Bone marrow (tissue), 2 donors: ENCODE data around the gene WDR7.

Experiments used
- DNase-seq, 2 donors: peaks; one replicate each; lab custom pipeline; 2025; lab: John Stamatoyannopoulos, UW

The WDR7 gene

DNA sequence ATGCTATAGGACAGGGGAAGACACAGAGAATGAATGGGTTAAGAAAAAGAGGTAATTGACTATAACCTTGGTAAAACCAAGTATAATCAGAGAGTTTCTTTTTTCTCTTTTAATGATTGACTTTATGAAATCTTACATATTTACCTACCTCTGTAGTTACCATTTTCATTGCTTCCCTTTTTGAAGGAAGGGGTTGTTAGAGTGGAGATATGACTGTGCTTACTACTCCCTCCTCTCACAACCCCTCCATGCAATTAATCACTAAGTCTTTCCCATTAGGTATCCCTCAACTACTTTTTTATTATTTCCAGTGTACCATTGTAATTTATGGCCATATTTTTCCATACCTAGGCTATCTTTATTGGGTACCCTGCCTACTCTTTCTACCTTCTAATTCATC lies 71.4 kb downstream of the WDR7 start:
- DNase-seq, result no peak

DNA sequence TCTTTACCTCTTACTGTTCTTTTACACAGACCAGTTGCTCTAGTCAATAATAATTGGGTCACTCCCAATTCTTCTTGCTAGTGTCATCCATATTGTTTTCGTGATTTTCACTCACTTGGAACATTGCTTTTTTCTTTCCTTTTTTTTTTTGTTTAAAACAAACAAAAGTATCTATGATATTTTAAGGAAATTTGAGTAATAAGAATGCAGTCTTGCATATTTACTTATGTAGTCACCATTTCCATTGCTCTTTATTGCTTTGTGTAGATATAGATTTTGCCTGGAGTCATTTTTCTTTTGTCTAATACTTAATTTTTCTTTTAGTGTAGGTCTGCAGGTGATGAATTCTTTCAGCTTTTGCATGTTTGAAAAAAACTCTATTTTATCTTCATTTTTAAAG lies 71.9 kb downstream of the WDR7 start:
- DNase-seq, result no peak

- no peak for DNase-seq
Measured at GRCh38 chr18:56723706-56724105, 72.5 kb downstream of the WDR7 start.

- DNase-seq, result no peak
Measured at GRCh38 chr18:56726906-56727305, 75.7 kb downstream of the WDR7 start.

DNA sequence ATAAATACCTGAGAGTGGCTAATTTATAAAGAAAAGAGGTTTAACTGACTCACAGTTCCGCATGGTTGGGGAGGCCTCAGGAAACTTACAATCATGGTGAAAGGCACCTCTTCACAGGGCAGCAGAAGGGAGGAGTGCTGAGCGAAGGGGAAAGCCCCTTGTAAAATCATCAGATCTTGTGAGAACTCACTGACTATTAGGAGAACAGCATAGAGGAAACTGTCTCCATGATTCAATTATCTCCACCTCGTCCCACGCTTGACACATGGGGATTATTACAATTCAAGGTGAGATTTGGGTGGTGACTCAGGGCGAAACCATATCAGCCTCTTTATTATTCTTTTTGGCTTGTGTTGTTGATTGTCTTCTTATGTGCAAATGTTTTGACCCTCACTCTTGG lies 76.2 kb downstream of the WDR7 start:
- DNase-seq, result no peak

GRCh38 chr18:56728741-56729140 lies 77.6 kb downstream of the WDR7 start:
- DNase-seq, result no peak

DNA sequence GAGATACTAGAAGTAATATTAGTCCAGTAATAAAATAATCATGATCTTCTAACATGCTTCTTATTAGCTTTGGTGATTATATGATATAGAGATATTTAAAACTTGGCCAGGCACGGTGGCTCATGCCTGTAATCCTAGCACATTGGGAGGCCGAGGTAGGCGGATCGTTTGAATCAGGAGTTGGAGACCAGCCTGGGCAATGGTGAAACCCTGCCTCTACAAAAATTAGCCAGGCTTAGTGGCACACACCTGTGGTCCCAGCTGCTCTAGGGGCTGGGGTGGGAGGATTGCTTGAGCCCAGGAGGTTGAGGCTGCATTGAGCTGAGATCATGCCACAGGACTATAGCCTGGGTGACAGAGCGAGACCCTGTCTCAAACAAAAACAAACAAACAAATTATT lies 87.0 kb downstream of the WDR7 start:
- DNase-seq, result no peak

DNA sequence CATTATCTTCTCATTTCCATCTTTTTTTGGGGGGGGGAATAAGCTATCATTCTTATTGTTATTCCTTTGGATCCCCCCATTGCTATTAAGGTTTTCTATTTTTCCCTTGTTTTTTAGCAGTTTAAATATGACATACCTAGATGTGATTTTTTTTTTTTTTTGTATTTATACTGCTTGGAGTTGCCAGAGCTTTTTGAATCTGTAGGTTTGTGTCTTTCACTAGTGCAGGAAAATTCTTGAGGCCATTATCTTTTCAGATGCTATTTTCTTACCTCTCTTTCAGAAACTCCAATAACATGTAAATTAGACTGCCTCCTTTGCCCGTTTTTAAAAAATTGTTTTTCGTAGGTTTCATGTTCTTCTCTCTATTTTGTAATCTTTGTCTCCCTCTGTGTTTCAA lies 88.6 kb downstream of the WDR7 start:
- no peak for DNase-seq

GRCh38 chr18:56740645-56741044 lies 89.5 kb downstream of the WDR7 start:
- no peak for DNase-seq

DNA sequence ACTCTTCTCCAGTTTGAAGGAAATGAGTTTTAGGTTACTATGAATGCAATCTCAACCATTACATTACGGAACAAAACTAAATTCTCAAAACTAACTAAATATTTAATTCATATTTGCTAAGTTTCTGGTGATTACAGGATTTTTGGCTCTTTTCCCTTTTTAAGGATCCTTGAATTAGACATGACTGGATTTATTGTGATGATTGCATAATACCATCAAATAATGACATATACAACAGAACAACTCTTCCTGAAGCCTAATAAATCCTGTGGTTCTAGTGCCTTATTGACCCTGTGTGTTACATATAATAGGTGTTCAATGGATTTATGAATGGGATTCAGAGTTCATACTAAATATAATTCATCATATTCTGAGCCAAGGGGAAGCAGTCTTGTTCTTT lies 90.5 kb downstream of the WDR7 start:
- no peak for DNase-seq

- no peak for DNase-seq
Measured at GRCh38 chr18:56743115-56743514, 92.0 kb downstream of the WDR7 start.

- DNase-seq, result no peak
Measured at GRCh38 chr18:56747032-56747658, 96.0 kb downstream of the WDR7 start.

DNA sequence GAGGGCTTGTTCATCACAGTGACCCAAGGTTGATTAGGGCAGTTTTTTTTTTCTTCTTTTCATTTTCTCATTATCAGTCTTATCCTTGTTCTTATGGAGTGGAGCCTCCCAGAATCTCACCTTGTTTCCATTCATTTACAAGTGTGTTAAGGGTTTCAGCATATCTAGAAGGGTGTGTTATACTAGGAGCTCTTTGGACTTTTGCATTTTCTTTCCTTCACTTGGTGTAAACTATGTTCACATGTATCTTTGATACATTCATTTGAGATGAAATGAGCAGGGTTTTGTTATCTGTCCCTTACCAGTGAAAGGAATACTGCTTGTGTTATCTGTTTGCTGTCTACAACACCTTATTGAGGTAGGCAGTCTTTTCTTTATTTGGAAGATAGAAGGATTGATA lies 96.7 kb downstream of the WDR7 start:
- no peak for DNase-seq

DNA sequence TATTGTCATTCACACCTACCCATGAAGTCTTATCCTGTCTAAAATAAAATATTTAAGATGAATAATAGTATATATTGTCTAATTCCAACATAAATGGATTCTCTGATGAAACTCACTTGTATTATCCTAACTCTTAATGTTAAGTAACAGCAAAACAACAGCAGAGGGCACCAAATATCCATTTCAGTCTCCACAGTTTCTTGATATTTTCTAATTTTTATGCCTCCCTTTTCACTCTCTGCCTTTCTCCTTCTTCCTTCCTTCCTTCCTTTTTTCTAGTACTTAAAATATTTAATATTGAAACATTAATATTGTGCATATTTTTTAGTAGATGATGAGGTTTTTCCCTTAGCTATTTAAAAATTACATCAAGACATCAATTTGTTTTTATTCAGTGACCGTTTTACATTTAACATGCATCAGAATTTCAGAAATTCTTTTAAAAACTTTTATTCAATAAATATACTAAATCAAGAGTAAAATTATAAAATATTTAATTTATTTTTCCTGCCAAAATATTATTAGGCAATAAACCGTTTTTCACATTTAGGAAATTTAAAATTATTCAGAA lies 97.6 kb downstream of the WDR7 start:
- peak in 1 of 2 donors; percentile 35 for DNase-seq

GRCh38 chr18:56756966-56757365 lies 105.8 kb downstream of the WDR7 start:
- DNase-seq, result no peak

GRCh38 chr18:56770097-56770496 lies 118.9 kb downstream of the WDR7 start:
- no peak for DNase-seq

- no peak for DNase-seq
Measured at GRCh38 chr18:56770873-56771272, 119.7 kb downstream of the WDR7 start.

DNA sequence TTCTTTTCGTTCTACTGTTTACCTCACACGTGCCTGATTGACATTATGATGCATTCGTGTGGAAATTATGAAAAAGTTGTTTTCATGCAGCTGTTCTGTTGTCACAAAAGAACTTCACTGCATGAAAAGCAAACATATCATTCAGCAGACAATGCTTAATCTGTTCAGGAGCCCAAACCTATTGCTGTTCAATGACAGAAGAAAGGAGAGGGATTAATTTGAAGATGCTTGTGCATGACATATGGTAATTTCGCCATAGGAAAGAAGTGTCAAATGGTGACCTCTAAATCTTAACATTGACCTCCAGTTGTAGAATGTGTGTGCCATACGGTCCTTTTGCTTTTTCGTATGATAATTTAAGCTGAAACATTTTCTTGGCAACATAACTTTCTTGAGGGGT lies 124.5 kb downstream of the WDR7 start:
- DNase-seq, result no peak

DNA sequence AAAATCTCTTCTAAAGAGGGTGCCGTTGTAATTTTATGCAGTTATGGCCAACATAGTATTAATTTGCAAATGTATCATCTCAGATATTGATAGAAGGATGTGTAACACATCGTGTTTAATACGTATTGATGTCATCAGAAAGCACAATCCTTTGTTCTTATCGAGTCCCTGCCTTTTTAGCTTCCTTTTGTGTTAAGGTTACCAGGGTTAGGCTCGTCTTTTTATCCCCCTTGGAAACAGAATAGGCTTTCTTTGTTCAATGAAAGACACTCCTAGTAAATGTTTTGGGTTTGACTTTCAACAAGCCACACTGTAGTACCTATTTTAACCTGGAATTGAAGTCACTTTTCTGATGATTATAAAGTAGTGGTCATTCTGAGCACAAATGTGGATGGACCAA lies 136.2 kb downstream of the WDR7 start:
- DNase-seq, result no peak

GRCh38 chr18:56789004-56789888 lies 138.1 kb downstream of the WDR7 start:
- DNase-seq, result no peak

DNA sequence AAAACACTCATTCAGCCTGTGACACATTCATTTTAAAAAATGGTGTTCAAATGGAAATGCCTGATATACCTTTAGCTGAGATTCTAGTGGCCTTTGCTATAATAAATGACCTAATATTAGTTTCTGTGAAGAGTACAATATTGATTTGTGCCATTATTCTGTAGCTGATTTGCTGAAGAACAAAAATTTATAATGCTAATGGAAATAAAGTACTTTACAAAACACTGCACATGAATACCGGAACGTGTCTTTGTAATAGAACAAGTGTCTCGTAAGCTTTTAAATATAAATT lies 138.7 kb downstream of the WDR7 start:
- DNase-seq, result no peak

DNA sequence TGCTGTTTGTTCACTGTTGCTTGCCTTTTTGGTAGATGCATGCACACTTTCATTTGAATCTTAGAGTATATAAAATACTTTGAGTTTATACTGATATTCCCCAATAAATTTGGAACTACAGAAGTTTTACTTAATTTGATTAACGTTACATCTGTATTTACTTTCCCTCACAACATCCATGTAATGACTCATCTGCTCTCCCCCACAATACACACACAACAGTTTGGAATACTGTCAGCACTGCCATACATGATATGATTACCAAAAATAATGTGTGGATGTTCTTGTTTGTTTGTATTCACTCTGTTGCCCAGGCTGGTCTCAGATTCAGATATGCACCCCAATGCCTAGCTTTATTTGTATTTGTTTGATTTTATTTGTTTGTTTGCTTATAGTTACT lies 144.2 kb downstream of the WDR7 start:
- DNase-seq, result no peak

GRCh38 chr18:56799756-56800155 lies 148.6 kb downstream of the WDR7 start:
- no peak for DNase-seq

DNA sequence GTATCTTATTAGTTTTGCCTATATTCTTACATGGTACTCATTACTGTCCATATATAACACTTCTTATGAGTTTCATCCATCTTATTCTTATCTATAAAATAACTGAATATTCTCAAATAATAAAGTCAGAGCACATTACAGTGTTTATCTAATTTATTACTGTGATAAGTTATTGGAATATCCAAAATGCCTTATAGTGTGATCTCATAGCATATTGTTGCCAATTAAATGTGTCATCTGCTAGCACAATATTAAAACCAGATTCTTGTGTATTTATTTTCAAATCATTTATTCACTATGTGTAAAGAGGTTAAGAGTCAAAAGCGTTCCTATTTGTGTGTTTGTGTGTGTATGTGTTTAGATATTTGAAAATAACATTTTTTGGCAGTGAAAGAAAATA lies 151.9 kb downstream of the WDR7 start:
- no peak for DNase-seq
